Uterus (tissue), 4 donors: Measurements from ENCODE around the gene BPGM. TPM values are rescaled to one million over a fixed set of nuclear protein-coding genes. Genes with fewer than 3 reads are reported as not detected.

ENCODE experiments used
- DNase-seq, 2 donors: peaks; one replicate each; pipeline ENCODE4 v3.0.0-alpha.2; 2019 to 2020
- H3K27ac ChIP-seq, 2 donors: fragments of 200-600 bp; sonication (generic); 1 replicate in 1 of 2; 2 replicates in 1 of 2; pipeline ENCODE4 v1.5.1; 2016 to 2018
- H3K27me3 ChIP-seq, 2 donors: fragments of 200-600 bp; sonication (generic); one replicate each; pipeline ENCODE4 v1.5.1; 2018 to 2019; ENCODE audit warnings: control low read depth in 1 of 2
- H3K36me3 ChIP-seq, 2 donors: fragments of 200-600 bp; sonication (generic); one replicate each; pipeline ENCODE4 v1.5.1; 2019; ENCODE audit warnings: control low read depth in 1 of 2
- H3K4me1 ChIP-seq, 2 donors: fragments of 200-600 bp; sonication (generic); one replicate each; pipeline ENCODE4 v1.5.1; 2018 to 2019; ENCODE audit warnings: control low read depth in 1 of 2
- H3K4me3 ChIP-seq, 2 donors: fragments of 200-600 bp; sonication (generic); 1 replicate in 1 of 2; 2 replicates in 1 of 2; pipeline ENCODE4 v1.5.1; 2018 to 2019; ENCODE audit warnings: mild to moderate bottlenecking in 1 of 2
- H3K9me3 ChIP-seq, 2 donors: fragments of 200-600 bp; sonication (generic); one replicate each; pipeline ENCODE4 v1.5.1; 2019; ENCODE audit warnings: control low read depth in 1 of 2
- POLR2A ChIP-seq, 2 donors: fragments of 450-650 bp; IDR thresholded peaks; one replicate each; pipeline ENCODE4 v1.6.1; 2016; ENCODE audit warnings: antibody characterized with exemption in 2 of 2, mild to moderate bottlenecking in 1 of 2, moderate library complexity in 1 of 2
- intact Hi-C: fragments of 100-400 bp; cut with DNase I; formaldehyde crosslinking; loops from one replicate; pipeline ENCODE4 v1.15.1; 2023; ENCODE audit warnings: low total_unique reads
- total RNA-seq, 4 donors: library from RNA; depleted of rRNA in 3 of 4; stranded (reverse); fragments of >200 nt in 3 of 4; gene quantifications; one replicate each; pipeline versions ENCODE4 v1.1.0 to v1.2.4, GENCODE V29; 2014 to 2023
- TF ChIP-seq, protein P1 (sequence below), 4 experiments: fragments of 200-600 bp in 2 of 4; fragments of 450-650 bp in 2 of 4; sonication (generic) in 2 of 4; IDR thresholded peaks; one replicate each; pipeline ENCODE4 v1.5.1; 2016 to 2019; ENCODE audit warnings: antibody characterized with exemption in 4 of 4, mild to moderate bottlenecking in 2 of 4, moderate library complexity in 1 of 4
- donor health status: DM: yes; HTN: yes; CAD: no.

The BPGM gene
- total RNA-seq, 4 donors from 2014 or later, result 11.0 to 57.4 (median 15.0) TPM

- Histone ChIP-seq H3K27ac (no peak overlapping the region), H3K36me3 (peaks cover 0 to 4% of the 10 kb centered on the region in 2 donors), H3K27me3 (peaks cover 0 to 5% of the 10 kb centered on the region in 2 donors), H3K4me1 (no peaks in the 10 kb centered on the region), H3K4me3 (no peak overlapping the region), H3K9me3 (no peaks in the 10 kb centered on the region)
- intact Hi-C loops, result no loop called here
- TF ChIP-seq POLR2A (IDR thresholded peaks at IDR 0.05), result no peak
- TF ChIP-seq, protein P1, sequence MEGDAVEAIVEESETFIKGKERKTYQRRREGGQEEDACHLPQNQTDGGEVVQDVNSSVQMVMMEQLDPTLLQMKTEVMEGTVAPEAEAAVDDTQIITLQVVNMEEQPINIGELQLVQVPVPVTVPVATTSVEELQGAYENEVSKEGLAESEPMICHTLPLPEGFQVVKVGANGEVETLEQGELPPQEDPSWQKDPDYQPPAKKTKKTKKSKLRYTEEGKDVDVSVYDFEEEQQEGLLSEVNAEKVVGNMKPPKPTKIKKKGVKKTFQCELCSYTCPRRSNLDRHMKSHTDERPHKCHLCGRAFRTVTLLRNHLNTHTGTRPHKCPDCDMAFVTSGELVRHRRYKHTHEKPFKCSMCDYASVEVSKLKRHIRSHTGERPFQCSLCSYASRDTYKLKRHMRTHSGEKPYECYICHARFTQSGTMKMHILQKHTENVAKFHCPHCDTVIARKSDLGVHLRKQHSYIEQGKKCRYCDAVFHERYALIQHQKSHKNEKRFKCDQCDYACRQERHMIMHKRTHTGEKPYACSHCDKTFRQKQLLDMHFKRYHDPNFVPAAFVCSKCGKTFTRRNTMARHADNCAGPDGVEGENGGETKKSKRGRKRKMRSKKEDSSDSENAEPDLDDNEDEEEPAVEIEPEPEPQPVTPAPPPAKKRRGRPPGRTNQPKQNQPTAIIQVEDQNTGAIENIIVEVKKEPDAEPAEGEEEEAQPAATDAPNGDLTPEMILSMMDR (IDR thresholded peaks at IDR 0.05), result peak in 3 of 4 experiments; percentile 16 to 22 (median 21)
- no peak for DNase-seq
Measured at GRCh38 chr7:134632937-134633540, 13.6 kb upstream of the BPGM start.

GRCh38 chr7:134636008-134636449, 10.6 kb upstream of the BPGM start:
- TF ChIP-seq, protein P1 (IDR thresholded peaks at IDR 0.05), result no peak
- no peak for TF ChIP-seq POLR2A (IDR thresholded peaks at IDR 0.05)
- intact Hi-C loops, result no loop called here
- Histone ChIP-seq H3K4me1 (no peaks in the 10 kb centered on the region), H3K9me3 (no peaks in the 10 kb centered on the region), H3K4me3 (no peak overlapping the region), H3K27ac (no peak overlapping the region), H3K36me3 (no peaks in the 10 kb centered on the region), H3K27me3 (no peaks in the 10 kb centered on the region)
- DNase-seq, result no peak

- H3K27me3 ChIP-seq, result no peaks in the 10 kb centered on the region
- H3K4me1 ChIP-seq, result no peaks in the 10 kb centered on the region
- no peak for TF ChIP-seq POLR2A (IDR thresholded peaks at IDR 0.05)
- TF ChIP-seq, protein P1 (IDR thresholded peaks at IDR 0.05), result no peak
- H3K27ac ChIP-seq, result no peak overlapping the region
- no peak overlapping the region for H3K4me3 ChIP-seq
- intact Hi-C loops, result no loop called here
- no peaks in the 10 kb centered on the region for H3K36me3 ChIP-seq
- DNase-seq, result no peak
- no peaks in the 10 kb centered on the region for H3K9me3 ChIP-seq
Measured at GRCh38 chr7:134637441-134637840, 9.2 kb upstream of the BPGM start.

DNA sequence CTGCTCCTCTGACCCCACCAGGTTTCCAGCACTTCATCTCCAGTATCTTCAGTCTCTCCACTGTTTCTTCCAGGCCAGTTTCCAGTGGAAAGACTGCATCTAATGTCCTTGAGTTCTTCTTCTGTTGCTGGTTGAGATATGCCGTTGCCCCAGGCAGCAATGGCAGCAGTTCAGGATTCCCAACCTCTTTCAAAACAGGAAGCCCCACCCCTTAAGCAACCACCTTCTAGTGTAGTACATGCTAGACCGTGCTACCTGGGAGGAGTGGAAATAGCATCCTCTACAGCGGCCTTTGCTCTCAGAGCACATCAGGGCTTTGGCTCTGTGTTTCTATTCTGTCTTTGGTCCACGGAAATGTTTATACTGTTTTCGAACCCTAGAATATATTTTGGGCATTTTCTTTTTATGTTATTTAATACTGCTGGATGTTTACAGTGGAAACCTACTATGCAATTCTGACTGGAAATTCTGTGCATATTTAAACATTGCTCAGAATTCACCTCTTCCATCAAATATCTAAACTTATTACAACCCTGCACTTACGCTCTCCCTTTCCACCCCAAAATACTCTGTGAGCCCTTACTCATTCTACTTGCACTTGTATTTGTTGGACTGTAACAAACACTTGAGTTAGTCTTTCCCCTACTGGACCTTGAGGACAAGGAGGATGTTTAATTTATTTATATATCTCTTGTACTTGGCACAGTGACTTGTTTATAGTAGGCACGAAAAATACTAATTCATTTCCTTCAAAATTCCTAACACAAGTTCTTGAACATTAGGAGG, 8.5 kb upstream of the BPGM start:
- no peak for DNase-seq
- no peak overlapping the region for H3K4me3 ChIP-seq
- H3K36me3 ChIP-seq, result no peaks in the 10 kb centered on the region
- H3K27ac ChIP-seq, result no peak overlapping the region
- no peaks in the 10 kb centered on the region for H3K4me1 ChIP-seq
- TF ChIP-seq POLR2A (IDR thresholded peaks at IDR 0.05), result no peak
- TF ChIP-seq, protein P1 (IDR thresholded peaks at IDR 0.05), result no peak
- intact Hi-C loops, result no loop called here
- H3K9me3 ChIP-seq, result no peaks in the 10 kb centered on the region
- no peaks in the 10 kb centered on the region for H3K27me3 ChIP-seq

DNA sequence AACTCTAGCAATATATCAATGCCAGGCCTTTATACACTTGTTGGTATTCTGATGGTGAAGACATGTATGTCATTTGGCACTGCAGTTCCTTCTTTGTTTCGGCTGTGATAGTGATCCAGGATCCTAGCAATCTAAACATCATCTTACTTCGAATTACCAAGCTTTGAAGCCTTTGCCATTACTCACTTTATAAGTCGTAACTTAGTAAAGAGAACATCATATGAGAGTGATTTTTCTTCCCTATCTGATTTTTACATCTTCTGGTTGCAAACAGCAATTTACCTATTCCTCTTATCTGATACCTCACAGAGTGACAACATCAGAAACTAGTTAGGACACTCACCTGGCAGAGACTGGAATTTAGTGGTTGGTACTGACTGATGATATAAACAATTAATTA, 7.6 kb upstream of the BPGM start:
- no peak overlapping the region for H3K27ac ChIP-seq
- intact Hi-C loops, result no loop called here
- H3K27me3 ChIP-seq, result no peaks in the 10 kb centered on the region
- H3K36me3 ChIP-seq, result no peaks in the 10 kb centered on the region
- H3K9me3 ChIP-seq, result no peaks in the 10 kb centered on the region
- no peaks in the 10 kb centered on the region for H3K4me1 ChIP-seq
- DNase-seq, result no peak
- TF ChIP-seq, protein P1 (IDR thresholded peaks at IDR 0.05), result no peak
- TF ChIP-seq POLR2A (IDR thresholded peaks at IDR 0.05), result no peak
- no peak overlapping the region for H3K4me3 ChIP-seq
